GM12875 (cell line): ENCODE results near the gene EPS8L2.

ENCODE experiments used
- H3K4me3 ChIP-seq: one replicate; pipeline ENCODE4 v1.5.1; 2011; ENCODE audit warnings: low read depth, low read length, control low read depth
- TF ChIP-seq, protein P1 (sequence below): IDR thresholded peaks from 2 replicates; pipeline ENCODE4 v1.5.1; 2011; ENCODE audit warnings: low read depth, mild to moderate bottlenecking, control low read depth, inconsistent platforms, low read length, moderate library complexity, borderline replicate concordance; ENCODE audit not compliant: insufficient read depth

EPS8L2 gene

DNA sequence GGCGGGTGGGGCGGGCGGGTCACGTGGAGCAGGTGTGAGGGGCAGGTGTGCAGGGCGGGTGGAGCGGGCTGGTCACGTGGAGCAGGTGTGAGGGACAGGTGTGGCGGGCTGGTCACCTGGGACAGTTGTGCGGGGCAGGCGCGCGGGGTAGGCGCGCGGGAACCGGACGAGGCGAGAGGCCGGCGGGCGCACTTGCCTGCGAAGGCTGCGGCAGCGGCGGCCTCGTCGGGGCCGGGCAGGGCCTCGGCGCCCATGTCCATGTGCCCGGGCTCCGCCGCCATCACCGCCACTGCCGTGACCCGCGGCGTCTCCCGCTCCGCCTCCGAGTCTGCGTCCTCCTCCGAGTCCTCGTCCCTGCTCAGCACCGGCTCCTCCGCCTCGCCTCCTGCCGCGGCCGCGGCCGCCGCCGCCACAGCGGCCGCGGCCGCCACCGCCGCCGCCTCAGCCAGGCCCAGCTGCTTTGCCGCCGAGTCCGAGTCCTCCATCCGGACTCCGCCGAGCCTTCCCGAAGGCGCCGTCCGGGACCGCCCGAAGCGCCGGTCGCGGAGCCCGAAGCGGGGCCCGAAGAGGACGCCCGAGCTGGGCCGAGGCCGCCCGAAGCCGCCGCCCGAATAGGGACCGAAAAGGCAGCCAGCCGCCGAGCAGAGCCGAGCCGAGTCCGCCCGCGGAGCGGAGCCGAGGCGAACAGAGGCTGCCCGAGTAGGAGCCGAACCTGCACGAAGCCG, 11.3 kb upstream of the EPS8L2 start, which contains the start of gene DEAF1:
Gene DEAF1, minus strand, starts transcription at position 660 of the 725 bp plus-strand sequence. Its CDS starts 175 bp downstream, at position 485.
- TF ChIP-seq, protein P1, sequence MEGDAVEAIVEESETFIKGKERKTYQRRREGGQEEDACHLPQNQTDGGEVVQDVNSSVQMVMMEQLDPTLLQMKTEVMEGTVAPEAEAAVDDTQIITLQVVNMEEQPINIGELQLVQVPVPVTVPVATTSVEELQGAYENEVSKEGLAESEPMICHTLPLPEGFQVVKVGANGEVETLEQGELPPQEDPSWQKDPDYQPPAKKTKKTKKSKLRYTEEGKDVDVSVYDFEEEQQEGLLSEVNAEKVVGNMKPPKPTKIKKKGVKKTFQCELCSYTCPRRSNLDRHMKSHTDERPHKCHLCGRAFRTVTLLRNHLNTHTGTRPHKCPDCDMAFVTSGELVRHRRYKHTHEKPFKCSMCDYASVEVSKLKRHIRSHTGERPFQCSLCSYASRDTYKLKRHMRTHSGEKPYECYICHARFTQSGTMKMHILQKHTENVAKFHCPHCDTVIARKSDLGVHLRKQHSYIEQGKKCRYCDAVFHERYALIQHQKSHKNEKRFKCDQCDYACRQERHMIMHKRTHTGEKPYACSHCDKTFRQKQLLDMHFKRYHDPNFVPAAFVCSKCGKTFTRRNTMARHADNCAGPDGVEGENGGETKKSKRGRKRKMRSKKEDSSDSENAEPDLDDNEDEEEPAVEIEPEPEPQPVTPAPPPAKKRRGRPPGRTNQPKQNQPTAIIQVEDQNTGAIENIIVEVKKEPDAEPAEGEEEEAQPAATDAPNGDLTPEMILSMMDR = no peak
- peak within 1 kb of the TSS; percentile 87 for H3K4me3 ChIP-seq

DNA sequence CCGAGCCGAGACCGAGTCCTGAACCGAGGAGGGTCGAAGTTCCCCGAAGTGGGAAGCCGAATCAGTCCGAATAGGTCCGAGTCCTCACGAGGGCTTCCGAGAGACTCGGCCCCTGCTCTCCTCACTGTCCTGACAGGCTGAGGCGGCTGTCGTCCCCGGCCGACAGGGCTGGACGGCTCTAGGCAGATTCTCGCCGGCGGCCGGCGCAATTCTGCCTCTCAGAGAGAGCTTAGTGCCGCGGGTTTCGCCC, 10.8 kb upstream of the EPS8L2 start:
- H3K4me3 ChIP-seq = peak overlapping the region; percentile 87
- TF ChIP-seq, protein P1 = no peak

DNA sequence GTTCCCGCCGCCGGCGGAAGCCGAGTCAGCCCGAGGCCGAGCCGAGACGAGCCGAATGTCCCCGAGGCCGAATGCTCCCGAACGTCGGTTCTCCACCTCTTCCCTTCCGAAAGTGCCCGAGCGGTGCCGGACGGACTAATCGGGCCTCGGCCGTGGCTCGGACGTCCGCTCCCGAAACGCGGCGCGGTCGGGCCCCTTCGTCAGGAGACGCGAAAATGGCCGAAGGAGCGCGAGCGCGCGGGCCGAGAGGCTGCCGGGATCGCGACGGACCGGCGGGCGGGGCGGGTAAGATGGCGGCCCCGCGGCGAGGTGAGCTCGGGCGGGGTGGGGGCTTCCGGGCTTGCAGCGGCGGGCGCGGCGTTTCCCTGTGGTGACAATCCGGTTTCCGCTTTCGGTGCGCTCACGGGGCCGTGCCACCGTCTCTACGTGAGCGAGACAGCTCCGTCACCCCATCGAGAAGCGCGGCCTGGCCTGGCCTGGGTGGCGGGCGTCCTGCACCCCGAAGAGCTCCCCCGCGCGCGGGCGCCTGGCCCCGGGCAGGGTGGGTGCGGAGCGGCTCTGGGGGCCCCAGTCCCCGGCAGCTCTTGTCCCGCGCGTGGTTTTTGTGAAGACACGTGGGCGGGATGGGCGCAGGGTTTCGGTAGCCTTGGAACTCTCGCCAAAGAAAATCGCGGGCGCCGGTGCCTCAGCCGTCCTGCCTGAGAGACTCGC, 10.3 kb upstream of the EPS8L2 start, which contains the start of gene TMEM80:
Gene TMEM80, plus strand, starts transcription at position 279 of the 711 bp plus-strand sequence. Its CDS starts 12 bp downstream, at position 291.
- TF ChIP-seq, protein P1 = no peak
- peak within 1 kb of the TSS; percentile 87 for H3K4me3 ChIP-seq

DNA sequence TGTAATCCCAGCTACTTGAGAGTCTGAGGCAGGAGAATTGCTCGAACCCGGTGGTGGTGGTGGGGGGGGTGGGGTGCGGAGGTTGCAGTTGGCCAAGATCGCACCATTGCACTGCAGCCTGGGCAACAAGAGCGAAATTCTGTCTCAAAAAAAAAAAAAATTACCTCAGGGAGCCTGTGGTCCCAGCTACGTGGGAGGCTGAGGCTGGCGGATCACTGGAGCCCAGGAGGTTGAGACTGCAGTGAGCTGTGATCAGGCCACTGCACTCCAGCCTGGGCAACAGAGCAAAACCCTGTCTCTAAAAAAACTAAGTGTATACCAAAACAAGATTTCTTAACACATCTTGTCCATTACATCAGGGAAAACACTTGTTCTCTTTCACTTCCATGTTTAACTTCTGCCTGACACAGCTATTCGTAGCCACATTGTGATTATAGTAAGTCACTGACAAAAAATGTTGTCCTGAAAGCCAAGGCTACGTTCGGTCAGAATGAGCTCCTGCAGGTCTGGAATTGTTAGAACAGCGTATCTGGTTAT, 9.0 kb upstream of the EPS8L2 start:
- TF ChIP-seq, protein P1 = no peak
- peak overlapping the region; percentile 87 for H3K4me3 ChIP-seq

DNA sequence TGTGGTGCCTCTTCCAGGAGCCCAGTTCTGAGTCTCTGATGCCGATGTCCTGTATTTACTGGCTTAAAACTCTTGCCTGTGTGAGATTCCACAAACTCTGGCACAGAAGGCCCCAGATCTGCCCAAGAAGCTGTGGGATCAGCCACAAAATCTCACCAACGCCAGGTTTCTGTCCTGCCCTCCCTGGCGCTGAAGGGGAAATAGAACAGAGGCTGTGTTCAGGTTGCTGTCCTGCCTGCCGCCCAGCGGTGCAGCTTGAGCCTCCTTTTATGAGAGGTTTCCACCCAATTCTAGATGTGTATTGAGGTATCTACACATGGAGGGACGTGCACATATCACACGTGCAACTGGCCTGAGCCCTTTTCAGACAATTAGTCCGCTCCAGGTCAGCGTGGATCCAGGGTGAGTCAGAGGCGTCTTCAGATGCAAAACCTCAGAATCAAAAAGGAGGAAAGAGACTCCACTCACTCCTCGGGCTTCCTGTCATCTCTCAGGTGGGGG, 8.2 kb upstream of the EPS8L2 start:
- H3K4me3 ChIP-seq = no peak overlapping the region
- TF ChIP-seq, protein P1 = no peak

DNA sequence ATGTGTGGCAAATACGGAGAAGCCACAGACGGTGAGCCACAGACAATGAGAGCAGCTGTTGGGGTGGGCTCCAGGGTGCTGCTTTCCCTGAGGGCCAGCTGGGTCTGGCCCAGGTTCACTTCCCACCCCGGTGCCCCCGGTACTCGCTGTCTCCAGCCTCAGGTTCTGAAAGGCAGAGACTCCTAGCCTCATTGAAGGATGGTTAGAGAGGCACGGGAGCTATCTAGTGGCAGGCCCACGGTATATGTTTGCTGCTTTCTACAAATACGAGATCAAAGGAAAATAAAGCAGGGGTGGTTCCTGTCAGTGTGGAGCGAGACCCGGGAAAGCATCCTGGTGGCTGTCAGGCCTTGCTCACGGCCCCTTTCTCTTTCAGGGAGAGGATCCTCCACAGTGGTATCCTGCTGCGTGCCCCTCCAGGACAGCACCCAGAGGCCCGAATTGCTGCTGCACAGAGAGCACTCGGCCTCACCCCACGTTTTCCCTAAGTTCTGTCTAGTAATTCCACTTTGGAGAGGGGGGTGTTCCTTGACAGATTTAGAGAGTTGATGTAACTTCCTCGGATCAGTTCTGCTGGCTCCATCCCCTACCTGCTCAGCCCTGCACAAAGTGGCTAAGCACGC, 7.4 kb upstream of the EPS8L2 start:
- TF ChIP-seq, protein P1 = no peak
- no peak overlapping the region for H3K4me3 ChIP-seq
